GM19035 (cell line): ENCODE measurements around the gene KCTD21.
"Not testable (repeated sequence)": the region's sequence is repeated elsewhere in the genome, so short reads cannot be mapped to it uniquely, and the experiment has no call there.

Experiments
- ATAC-seq: cut with Tn5 transposase; IDR thresholded peaks from one replicate; pipeline ENCODE4 v1.9.1; 2021; ENCODE audit not compliant: unreplicated experiment

The KCTD21 gene

GRCh38 chr11:78179459-78180071 is 8.9 kb downstream of the KCTD21 start:
- ATAC-seq: no peak

DNA sequence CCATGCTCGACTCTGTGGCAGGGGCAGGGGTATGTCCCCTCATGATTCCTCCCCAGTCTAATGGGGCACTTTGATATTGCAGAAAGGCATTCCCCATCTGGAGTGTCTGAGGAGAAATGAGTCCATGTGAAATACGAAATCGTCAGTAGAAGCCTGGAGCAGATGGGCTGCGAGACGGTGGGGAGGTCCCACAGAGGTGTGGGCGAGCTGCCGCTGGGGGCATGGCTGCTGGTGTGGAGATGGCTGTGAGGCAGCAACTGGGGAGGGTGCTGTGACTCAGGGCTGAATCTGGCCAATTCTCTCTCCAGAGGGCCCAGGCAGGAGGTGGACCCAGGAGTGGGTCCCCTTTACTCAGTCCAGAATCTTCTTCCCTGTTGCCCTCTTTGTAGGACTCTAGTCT is 11.2 kb downstream of the KCTD21 start:
- no peak for ATAC-seq

- ATAC-seq: no peak
Observed at GRCh38 chr11:78176605-78177141, 11.8 kb downstream of the KCTD21 start.

DNA sequence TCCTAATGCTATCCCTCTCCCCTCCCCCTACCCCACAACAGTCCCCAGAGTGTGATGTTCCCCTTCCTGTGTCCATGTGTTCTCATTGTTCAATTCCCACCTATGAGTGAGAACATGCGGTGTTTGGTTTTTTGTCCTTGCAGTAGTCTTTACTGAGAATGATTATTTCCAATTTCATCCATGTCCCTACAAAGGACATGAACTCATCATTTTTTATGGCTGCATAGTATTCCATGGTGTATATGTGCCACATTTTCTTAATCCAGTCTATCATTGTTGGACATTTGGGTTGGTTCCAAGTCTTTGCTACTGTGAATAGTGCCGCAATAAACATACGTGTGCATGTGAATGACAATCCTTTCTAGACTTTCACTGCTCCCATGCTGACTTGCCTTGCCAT is 12.6 kb downstream of the KCTD21 start:
- ATAC-seq: not testable (repeated sequence)

GRCh38 chr11:78171951-78172350 is 16.5 kb downstream of the KCTD21 start:
- no peak for ATAC-seq

DNA sequence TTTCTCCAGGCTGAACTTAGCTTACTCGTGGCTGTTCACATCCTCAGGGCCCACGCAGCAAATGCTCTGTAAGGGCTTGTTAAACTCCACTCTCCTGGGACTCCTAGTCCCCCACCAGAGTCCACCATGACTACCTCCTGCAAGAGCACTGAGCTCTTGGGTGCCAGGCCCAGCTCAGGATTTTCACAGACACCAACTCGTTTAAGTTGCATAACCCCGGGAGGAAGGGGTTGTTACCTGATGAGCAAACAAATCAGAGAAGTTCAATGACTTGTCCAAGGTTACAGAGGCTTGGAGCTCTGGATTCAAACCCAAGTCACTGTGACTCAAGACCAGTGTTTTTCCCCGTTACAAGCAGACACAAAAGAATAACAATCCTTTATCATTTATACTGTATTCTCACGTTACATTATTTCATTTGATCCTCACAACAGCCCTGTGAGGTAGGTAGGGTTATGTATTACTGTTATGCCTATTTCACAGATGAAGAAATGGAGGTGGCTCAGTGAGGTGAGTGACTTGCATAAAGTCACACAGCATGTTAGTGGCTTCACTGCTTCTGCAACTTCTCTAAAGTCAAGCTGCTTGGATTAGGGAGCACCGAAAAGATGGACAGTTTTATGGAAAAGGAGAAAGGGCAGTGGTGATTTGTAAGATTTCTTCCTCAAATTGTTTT is 17.4 kb downstream of the KCTD21 start:
- ATAC-seq: no peak

- ATAC-seq: no peak
Observed at GRCh38 chr11:78170413-78170812, 18.0 kb downstream of the KCTD21 start.

- ATAC-seq: no peak
Observed at GRCh38 chr11:78168539-78169477, 19.6 kb downstream of the KCTD21 start.

- ATAC-seq: no peak
Observed at GRCh38 chr11:78166855-78167469, 21.5 kb downstream of the KCTD21 start.

DNA sequence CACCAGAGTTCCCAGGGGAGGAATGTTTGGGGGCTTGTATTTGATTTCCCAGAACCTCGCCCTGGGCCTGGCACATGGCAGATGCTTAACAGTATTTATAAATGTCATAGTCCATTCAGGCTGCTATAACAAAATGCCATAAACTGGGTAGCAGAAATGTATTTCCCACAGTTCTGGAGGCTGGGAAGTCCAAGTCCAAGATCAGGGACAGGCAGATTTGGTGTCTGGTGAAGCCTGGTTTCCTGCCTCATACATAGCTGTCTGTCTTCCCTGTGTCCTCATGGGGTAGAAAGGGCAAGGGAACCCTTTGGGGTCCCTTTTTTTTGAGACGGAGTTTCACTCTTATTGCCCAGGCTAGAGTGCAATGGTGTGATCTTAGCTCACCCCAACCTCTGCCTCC is 24.0 kb downstream of the KCTD21 start:
- ATAC-seq: no peak

GRCh38 chr11:78163828-78164227 is 24.6 kb downstream of the KCTD21 start:
- ATAC-seq: no peak

- no peak for ATAC-seq
Observed at GRCh38 chr11:78161962-78162371, 26.5 kb downstream of the KCTD21 start.

GRCh38 chr11:78161346-78161745 is 27.1 kb downstream of the KCTD21 start:
- ATAC-seq: no peak

DNA sequence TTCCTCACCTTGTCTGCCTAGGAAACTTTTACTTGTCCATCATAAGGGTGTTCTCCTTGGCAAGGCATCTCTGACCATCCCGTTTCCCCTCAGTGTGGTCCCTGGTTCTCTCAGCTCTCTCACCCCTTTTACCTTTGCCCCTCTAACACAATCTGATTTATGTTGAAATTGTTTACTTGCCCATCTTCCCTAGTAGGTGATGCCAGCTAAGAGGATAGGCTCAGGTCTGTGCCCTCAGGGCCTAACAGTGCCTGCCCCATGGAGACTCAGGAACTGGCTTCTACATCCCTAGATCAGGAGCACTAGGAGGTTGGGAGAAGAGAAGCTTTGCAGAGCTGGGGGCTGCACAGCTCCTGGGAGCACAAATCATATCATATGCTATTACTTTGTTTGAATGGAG is 27.9 kb downstream of the KCTD21 start:
- no peak for ATAC-seq

GRCh38 chr11:78158987-78159652 is 29.3 kb downstream of the KCTD21 start:
- no peak for ATAC-seq

DNA sequence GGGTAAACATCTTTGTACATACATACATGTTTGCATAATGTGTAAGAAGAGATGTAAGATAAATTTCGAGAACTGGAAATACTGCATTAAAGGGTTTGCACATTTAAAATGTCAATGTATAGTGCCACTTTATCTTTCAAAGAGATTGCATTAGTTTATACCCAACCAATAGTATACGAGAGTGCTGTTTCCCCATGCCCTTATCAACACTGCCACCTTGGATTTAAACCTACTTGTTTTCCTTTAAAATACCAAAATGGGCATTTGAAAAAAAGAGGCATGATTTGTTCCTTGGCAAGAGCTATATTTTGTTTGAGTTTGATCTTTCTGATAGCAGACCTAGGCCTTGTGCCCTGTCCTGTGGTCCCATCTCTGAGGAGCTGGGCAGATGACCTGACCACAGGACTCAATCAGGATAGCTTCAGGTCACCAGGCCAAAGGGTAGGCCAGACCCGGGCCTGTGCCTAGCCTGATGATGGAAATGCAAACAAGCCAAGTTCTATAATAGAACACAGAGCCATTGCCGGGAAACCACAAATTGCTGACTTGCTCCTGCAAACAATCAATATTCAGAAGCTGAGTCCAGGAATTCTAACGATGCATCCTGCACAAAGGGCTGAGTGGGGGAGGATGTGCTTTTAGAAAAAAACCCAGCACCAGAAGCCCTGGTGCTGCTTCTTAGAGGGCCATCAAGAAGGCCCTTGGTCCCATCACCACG is 32.1 kb downstream of the KCTD21 start:
- ATAC-seq: no peak

- no peak for ATAC-seq
Observed at GRCh38 chr11:78151804-78152203, 36.6 kb downstream of the KCTD21 start.

GRCh38 chr11:78150754-78151153 is 37.7 kb downstream of the KCTD21 start:
- ATAC-seq: no peak

DNA sequence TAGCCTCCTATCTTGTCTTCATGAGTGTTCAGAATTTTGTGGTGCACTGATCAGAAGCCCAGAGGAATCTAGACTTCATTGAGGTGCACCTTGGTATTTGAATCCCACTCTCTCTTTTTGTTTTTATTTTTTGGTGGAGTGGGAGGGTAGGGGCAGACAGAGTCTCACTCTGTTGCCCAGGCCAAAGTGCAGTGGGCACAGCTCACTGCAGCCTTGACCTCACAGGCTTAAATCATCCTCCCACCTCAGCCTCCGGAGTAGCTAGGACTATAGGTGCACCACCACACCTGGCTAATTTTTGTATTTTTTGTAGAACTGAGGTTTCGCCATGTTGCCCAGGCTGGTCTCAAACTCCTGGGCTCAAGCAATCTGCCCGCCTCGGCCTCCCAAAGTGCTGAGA is 38.1 kb downstream of the KCTD21 start:
- ATAC-seq: no peak

- ATAC-seq: no peak
Observed at GRCh38 chr11:78149646-78150045, 38.8 kb downstream of the KCTD21 start.
